Measurements from ENCODE around the gene RASGEF1C.

- TF ChIP-seq CTCF (IDR thresholded peaks at IDR 0.05) (no peak), POLR2A (IDR thresholded peaks at IDR 0.05) (no peak)
Measured at GRCh38 chr5:180153991-180154390, 55.0 kb downstream of the RASGEF1C start.
